Progenitor cell of endocrine pancreas (in vitro differentiated cells): ENCODE measurements around the gene HACD1. TPM values are rescaled to one million over a fixed set of nuclear protein-coding genes. Genes with fewer than 3 reads are reported as not detected.
A peak's percentile ranks its signal among the peaks of the same experiment; 100 is the strongest.
"Not testable (repeated sequence)": the region's sequence is repeated elsewhere in the genome, so short reads cannot be mapped to it uniquely, and the experiment has no call there.

Source experiments
- DNase-seq: peaks from one replicate; pipeline ENCODE4 v3.0.0; 2021; ENCODE audit warnings: low spot score; ENCODE audit not compliant: unreplicated experiment
- H3K27ac Mint-ChIP-seq: 2 replicates; pipeline ENCODE4 v1.8.0; 2021; ENCODE audit warnings: mild to moderate bottlenecking, moderate library complexity, mixed read lengths
- H3K27me3 Mint-ChIP-seq: 2 replicates; pipeline ENCODE4 v1.8.0; 2021; ENCODE audit warnings: mixed read lengths
- H3K36me3 Mint-ChIP-seq: 2 replicates; pipeline ENCODE4 v1.8.0; 2022; ENCODE audit warnings: mixed read lengths; ENCODE audit not compliant: insufficient read depth
- H3K4me1 Mint-ChIP-seq: 2 replicates; pipeline ENCODE4 v1.8.0; 2021; ENCODE audit warnings: low read depth, mixed read lengths
- H3K4me3 Mint-ChIP-seq: 2 replicates; pipeline ENCODE4 v1.8.0; 2021; ENCODE audit warnings: low read depth, mild to moderate bottlenecking, moderate library complexity, mixed read lengths
- H3K9me3 Mint-ChIP-seq: 2 replicates; pipeline ENCODE4 v1.8.0; 2021; ENCODE audit warnings: low read depth, mixed read lengths
- CTCF ChIP-seq: fragments of 200-600 bp; sonication (generic); IDR thresholded peaks from one replicate; pipeline ENCODE4 v1.5.0; 2021; ENCODE audit warnings: antibody characterized with exemption, mild to moderate bottlenecking; ENCODE audit not compliant: unreplicated experiment
- total RNA-seq: library from RNA; stranded (reverse); gene quantifications from 2 replicates; pipeline ENCODE4 v1.2.1, GENCODE V29; 2021

Gene HACD1
- total RNA-seq, 1 donor from 2014 or later = 14.3 TPM

DNA sequence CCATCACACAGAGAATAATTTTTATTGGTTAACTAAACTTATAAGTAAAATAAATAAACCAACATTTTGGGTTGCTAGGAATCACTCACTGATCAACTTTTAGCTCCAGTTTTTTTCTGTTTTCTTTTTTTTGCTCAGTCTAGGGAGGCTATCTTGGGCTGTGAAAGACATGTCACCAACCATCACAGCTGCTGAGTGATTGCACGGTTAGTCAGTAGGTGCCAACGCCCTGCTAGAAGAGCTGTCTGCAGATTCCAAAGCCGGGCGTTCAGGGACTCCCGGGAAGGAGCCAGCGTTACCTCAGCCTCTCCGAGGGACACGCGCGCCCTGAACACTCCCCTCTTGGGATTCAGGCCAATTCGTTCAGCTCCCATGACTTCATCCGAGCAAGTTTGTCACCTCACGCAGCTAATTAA lies 26.2 kb upstream of the HACD1 start:
- peaks cover 3% of the 10 kb centered on the region for H3K36me3 Mint-ChIP-seq
- peak; percentile 30 for DNase-seq

DNA sequence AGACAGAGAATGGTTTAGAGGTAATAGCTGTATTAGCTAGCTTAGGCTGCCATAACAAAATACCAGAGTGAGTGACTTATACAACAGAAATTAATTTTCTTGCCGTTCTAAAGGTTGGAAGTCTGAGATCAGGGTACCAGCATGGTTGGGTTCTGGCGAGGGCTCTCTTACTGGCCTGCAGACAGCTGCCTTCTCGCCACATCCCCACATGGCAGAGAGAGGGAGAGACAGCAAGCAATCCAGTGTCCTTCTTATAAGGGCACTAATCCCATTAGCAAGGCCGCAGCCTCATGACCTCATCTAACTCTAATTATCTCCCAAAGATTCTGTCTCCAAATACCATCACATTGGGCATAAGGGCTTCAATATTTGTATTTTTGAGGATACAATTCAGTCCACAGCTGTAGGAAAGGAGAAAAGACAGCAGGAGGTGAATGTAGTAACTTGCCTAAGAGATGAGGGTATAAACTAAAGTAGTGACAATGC lies 23.2 kb upstream of the HACD1 start:
- TF ChIP-seq CTCF = no peak
- peaks cover 2% of the 10 kb centered on the region for H3K27me3 Mint-ChIP-seq
- H3K36me3 Mint-ChIP-seq = no peaks in the 10 kb centered on the region
- H3K27ac Mint-ChIP-seq = peak overlapping the region; percentile 41
- no peak overlapping the region for H3K4me3 Mint-ChIP-seq
- no peak for DNase-seq
- peaks cover 4% of the 10 kb centered on the region for H3K9me3 Mint-ChIP-seq
- H3K4me1 Mint-ChIP-seq = peaks cover 16% of the 10 kb centered on the region

More for the DNA sequence above, 26.2 kb upstream of the HACD1 start:
- Mint-ChIP-seq H3K27me3 (peaks cover 1% of the 10 kb centered on the region), H3K27ac (peak overlapping the region; percentile 100), H3K4me1 (peaks cover 24% of the 10 kb centered on the region), H3K9me3 (peaks cover 4% of the 10 kb centered on the region), H3K4me3 (peak overlapping the region; percentile 99)
- no peak for TF ChIP-seq CTCF

- DNase-seq = no peak
- Mint-ChIP-seq H3K4me3 (no peak overlapping the region), H3K4me1 (peaks cover 3% of the 10 kb centered on the region), H3K36me3 (no peaks in the 10 kb centered on the region), H3K27me3 (peaks cover 2% of the 10 kb centered on the region), H3K27ac (no peak overlapping the region), H3K9me3 (peaks cover 6% of the 10 kb centered on the region)
- TF ChIP-seq CTCF = no peak
These were observed 20.7 kb upstream of the HACD1 start for GRCh38 chr10:17637869-17638268.

DNA sequence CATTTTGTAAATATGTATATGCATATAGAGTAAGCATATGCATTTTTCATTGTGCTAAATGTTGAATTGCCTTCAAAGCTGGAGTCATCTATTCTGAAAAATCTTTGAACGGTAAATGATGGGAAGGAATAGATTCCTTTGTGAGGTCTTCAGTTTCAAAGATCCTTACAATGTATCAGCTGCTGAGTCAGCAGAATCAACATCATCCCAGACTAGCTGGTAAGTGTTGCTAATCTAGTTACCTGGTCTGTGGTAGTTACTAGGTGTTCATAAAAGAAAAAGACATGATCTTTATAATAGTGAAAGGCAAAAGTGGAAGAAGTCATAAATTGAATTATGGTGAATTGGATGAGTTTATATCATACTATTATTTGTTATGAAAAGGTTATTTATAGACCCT lies 16.2 kb upstream of the HACD1 start:
- no peaks in the 10 kb centered on the region for H3K4me1 Mint-ChIP-seq
- no peak overlapping the region for H3K4me3 Mint-ChIP-seq
- H3K36me3 Mint-ChIP-seq = no peaks in the 10 kb centered on the region
- H3K27me3 Mint-ChIP-seq = peaks cover 1% of the 10 kb centered on the region
- H3K27ac Mint-ChIP-seq = no peak overlapping the region
- H3K9me3 Mint-ChIP-seq = peaks cover 2% of the 10 kb centered on the region
- no peak for DNase-seq
- no peak for TF ChIP-seq CTCF

GRCh38 chr10:17632590-17632989 lies 15.4 kb upstream of the HACD1 start:
- H3K27me3 Mint-ChIP-seq, H3K4me3 Mint-ChIP-seq, H3K9me3 Mint-ChIP-seq, H3K27ac Mint-ChIP-seq, H3K36me3 Mint-ChIP-seq, H3K4me1 Mint-ChIP-seq, DNase-seq: not testable (repeated sequence)

GRCh38 chr10:17626656-17627055 lies 9.5 kb upstream of the HACD1 start:
- Mint-ChIP-seq H3K4me1 (no peaks in the 10 kb centered on the region), H3K27me3 (peaks cover 9% of the 10 kb centered on the region), H3K27ac (no peak overlapping the region), H3K9me3 (no peaks in the 10 kb centered on the region), H3K4me3 (no peak overlapping the region), H3K36me3 (no peaks in the 10 kb centered on the region)
- TF ChIP-seq CTCF = no peak
- no peak for DNase-seq
